ENCODE measurements around the gene CFAP299.
A peak's percentile ranks its signal among the peaks of the same experiment; 100 is the strongest.

CFAP299 gene

GRCh38 chr4:80492761-80493160 is 157.2 kb downstream of the CFAP299 start:
- Histone ChIP-seq H3K4me1 (ENCODE audit: control extremely low read depth in 1 of 4, control insufficient read depth in 4 of 4, insufficient read depth in 4 of 4, low read length in 3 of 4) (peaks cover 0 to 2% (median 0%) of the 10 kb centered on the region in 4 experiments), H3K9me3 (ENCODE audit: control extremely low read depth in 1 of 5, control insufficient read depth in 4 of 5, insufficient read depth in 2 of 5, low read depth in 1 of 5, low read length in 4 of 5) (peaks cover 0 to 22% (median 16%) of the 10 kb centered on the region in 5 experiments), H3K36me3 (ENCODE audit: control insufficient read depth in 4 of 4, insufficient read depth in 4 of 4, low read length in 3 of 4) (no peaks in the 10 kb centered on the region), H3K27me3 (replicated peaks in 2 of 5; ENCODE audit: control insufficient read depth in 4 of 5, insufficient read depth in 5 of 5, low read length in 4 of 5) (peaks cover 0 to 81% (median 27%) of the 10 kb centered on the region in 5 experiments), H3K27ac (ENCODE audit: insufficient read depth in 1 of 2, low read depth in 1 of 2, low read length in 2 of 2, poor library complexity in 1 of 2, severe bottlenecking in 2 of 2) (no peak overlapping the region), H3K4me3 (ENCODE audit: control insufficient read depth in 1 of 7, extremely low read depth in 1 of 7, insufficient read depth in 4 of 7, low read depth in 2 of 7, low read length in 6 of 7) (no peak overlapping the region)
- DNase-seq: no peak
- ChIA-PET POLR2A (no interaction called here), CTCF (no interaction called here)
- no CpG with 5 or more reads among the region's 1 CpG for WGBS (ENCODE audit: insufficient coverage)

- POLR2A ChIA-PET: no interaction called here
- no CpG with 5 or more reads among the region's 1 CpG for WGBS (ENCODE audit: insufficient coverage)
- H3K9me3 ChIP-seq (ENCODE audit: control extremely low read depth in 1 of 5, control insufficient read depth in 4 of 5, insufficient read depth in 2 of 5, low read depth in 1 of 5, low read length in 4 of 5): peaks cover 0 to 27% (median 18%) of the 10 kb centered on the region in 5 experiments
- H3K27ac ChIP-seq (ENCODE audit: insufficient read depth in 1 of 2, low read depth in 1 of 2, low read length in 2 of 2, poor library complexity in 1 of 2, severe bottlenecking in 2 of 2): no peak overlapping the region
- peaks cover 6 to 12% (median 9%) of the 10 kb centered on the region in 4 experiments for H3K4me1 ChIP-seq (ENCODE audit: control extremely low read depth in 1 of 4, control insufficient read depth in 4 of 4, insufficient read depth in 4 of 4, low read length in 3 of 4)
- CTCF ChIA-PET: no interaction called here
- no peaks in the 10 kb centered on the region for H3K36me3 ChIP-seq (ENCODE audit: control insufficient read depth in 4 of 4, insufficient read depth in 4 of 4, low read length in 3 of 4)
- no peak for DNase-seq
- H3K4me3 ChIP-seq (ENCODE audit: control insufficient read depth in 1 of 7, extremely low read depth in 1 of 7, insufficient read depth in 4 of 7, low read depth in 2 of 7, low read length in 6 of 7): no peak overlapping the region
- H3K27me3 ChIP-seq (replicated peaks in 2 of 5; ENCODE audit: control insufficient read depth in 4 of 5, insufficient read depth in 5 of 5, low read length in 4 of 5): peaks cover 0 to 72% (median 28%) of the 10 kb centered on the region in 5 experiments
Measured at GRCh38 chr4:80495865-80496264, 160.3 kb downstream of the CFAP299 start.

- peaks cover 7 to 13% (median 12%) of the 10 kb centered on the region in 4 experiments for H3K4me1 ChIP-seq (ENCODE audit: control extremely low read depth in 1 of 4, control insufficient read depth in 4 of 4, insufficient read depth in 4 of 4, low read length in 3 of 4)
- H3K4me3 ChIP-seq (ENCODE audit: control insufficient read depth in 1 of 7, extremely low read depth in 1 of 7, insufficient read depth in 4 of 7, low read depth in 2 of 7, low read length in 6 of 7): no peak overlapping the region
- H3K36me3 ChIP-seq (ENCODE audit: control insufficient read depth in 4 of 4, insufficient read depth in 4 of 4, low read length in 3 of 4): no peaks in the 10 kb centered on the region
- WGBS (ENCODE audit: insufficient coverage): no CpG with 5 or more reads among the region's 1 CpG
- peaks cover 0 to 75% (median 28%) of the 10 kb centered on the region in 5 experiments for H3K27me3 ChIP-seq (replicated peaks in 2 of 5; ENCODE audit: control insufficient read depth in 4 of 5, insufficient read depth in 5 of 5, low read length in 4 of 5)
- no peak overlapping the region for H3K27ac ChIP-seq (ENCODE audit: insufficient read depth in 1 of 2, low read depth in 1 of 2, low read length in 2 of 2, poor library complexity in 1 of 2, severe bottlenecking in 2 of 2)
- POLR2A ChIA-PET: no interaction called here
- CTCF ChIA-PET: interaction anchor here (1.6 kb wide), 1 partner anchor 1770 kb away, joined by 3 read pairs; no protein-coding TSS in a partner anchor
- H3K9me3 ChIP-seq (ENCODE audit: control extremely low read depth in 1 of 5, control insufficient read depth in 4 of 5, insufficient read depth in 2 of 5, low read depth in 1 of 5, low read length in 4 of 5): peaks cover 0 to 27% (median 18%) of the 10 kb centered on the region in 5 experiments
- no peak for DNase-seq
Measured at GRCh38 chr4:80498725-80499124, 163.2 kb downstream of the CFAP299 start.

- peaks cover 0 to 24% (median 14%) of the 10 kb centered on the region in 5 experiments for H3K9me3 ChIP-seq (ENCODE audit: control extremely low read depth in 1 of 5, control insufficient read depth in 4 of 5, insufficient read depth in 2 of 5, low read depth in 1 of 5, low read length in 4 of 5)
- WGBS (ENCODE audit: insufficient coverage): 0% methylated on average over 1 of the region's 4 CpGs
- CTCF ChIA-PET: interaction anchor here (1.0 to 1.1 kb wide), 2 partner anchors 16 to 63 kb away, joined by 3 read pairs; no protein-coding TSS in a partner anchor
- no peaks in the 10 kb centered on the region for H3K36me3 ChIP-seq (ENCODE audit: control insufficient read depth in 4 of 4, insufficient read depth in 4 of 4, low read length in 3 of 4)
- H3K27ac ChIP-seq (ENCODE audit: insufficient read depth in 1 of 2, low read depth in 1 of 2, low read length in 2 of 2, poor library complexity in 1 of 2, severe bottlenecking in 2 of 2): no peak overlapping the region
- peaks cover 7 to 13% (median 12%) of the 10 kb centered on the region in 4 experiments for H3K4me1 ChIP-seq (ENCODE audit: control extremely low read depth in 1 of 4, control insufficient read depth in 4 of 4, insufficient read depth in 4 of 4, low read length in 3 of 4)
- H3K4me3 ChIP-seq (ENCODE audit: control insufficient read depth in 1 of 7, extremely low read depth in 1 of 7, insufficient read depth in 4 of 7, low read depth in 2 of 7, low read length in 6 of 7): no peak overlapping the region
- DNase-seq: peak; percentile 82 to 97 (median 95)
- POLR2A ChIA-PET: no interaction called here
- H3K27me3 ChIP-seq (replicated peaks in 2 of 5; ENCODE audit: control insufficient read depth in 4 of 5, insufficient read depth in 5 of 5, low read length in 4 of 5): peaks cover 0 to 74% (median 29%) of the 10 kb centered on the region in 5 experiments
Measured at GRCh38 chr4:80500613-80501012, 165.1 kb downstream of the CFAP299 start.

- no peaks in the 10 kb centered on the region for H3K36me3 ChIP-seq (ENCODE audit: control insufficient read depth in 4 of 4, insufficient read depth in 4 of 4, low read length in 3 of 4)
- peak in 2 of 3 donors; percentile 10 to 21 for DNase-seq
- WGBS (ENCODE audit: insufficient coverage): no CpG with 5 or more reads among the region's 1 CpG
- no peak overlapping the region for H3K4me3 ChIP-seq (ENCODE audit: control insufficient read depth in 1 of 7, extremely low read depth in 1 of 7, insufficient read depth in 4 of 7, low read depth in 2 of 7, low read length in 6 of 7)
- H3K9me3 ChIP-seq (ENCODE audit: control extremely low read depth in 1 of 5, control insufficient read depth in 4 of 5, insufficient read depth in 2 of 5, low read depth in 1 of 5, low read length in 4 of 5): no peaks in the 10 kb centered on the region
- ChIA-PET CTCF (no interaction called here), POLR2A (no interaction called here)
- no peak overlapping the region for H3K27ac ChIP-seq (ENCODE audit: insufficient read depth in 1 of 2, low read depth in 1 of 2, low read length in 2 of 2, poor library complexity in 1 of 2, severe bottlenecking in 2 of 2)
- H3K4me1 ChIP-seq (ENCODE audit: control extremely low read depth in 1 of 4, control insufficient read depth in 4 of 4, insufficient read depth in 4 of 4, low read length in 3 of 4): peaks cover 0 to 7% (median 2%) of the 10 kb centered on the region in 4 experiments
- H3K27me3 ChIP-seq (replicated peaks in 2 of 5; ENCODE audit: control insufficient read depth in 4 of 5, insufficient read depth in 5 of 5, low read length in 4 of 5): peaks cover 0 to 89% (median 36%) of the 10 kb centered on the region in 5 experiments
Measured at GRCh38 chr4:80507077-80507476, 171.5 kb downstream of the CFAP299 start.

GRCh38 chr4:80507507-80507906 is 172.0 kb downstream of the CFAP299 start:
- peak; percentile 15 to 71 (median 64) for DNase-seq
- POLR2A ChIA-PET: no interaction called here
- CTCF ChIA-PET: no interaction called here

GRCh38 chr4:80515496-80515895 is 180.0 kb downstream of the CFAP299 start:
- CTCF ChIA-PET: no interaction called here
- no peak for DNase-seq
- Histone ChIP-seq H3K27me3 (replicated peaks in 2 of 5; ENCODE audit: control insufficient read depth in 4 of 5, insufficient read depth in 5 of 5, low read length in 4 of 5) (peaks cover 0 to 87% (median 18%) of the 10 kb centered on the region in 5 experiments), H3K36me3 (ENCODE audit: control insufficient read depth in 4 of 4, insufficient read depth in 4 of 4, low read length in 3 of 4) (no peaks in the 10 kb centered on the region), H3K4me3 (ENCODE audit: control insufficient read depth in 1 of 7, extremely low read depth in 1 of 7, insufficient read depth in 4 of 7, low read depth in 2 of 7, low read length in 6 of 7) (no peak overlapping the region), H3K9me3 (ENCODE audit: control extremely low read depth in 1 of 5, control insufficient read depth in 4 of 5, insufficient read depth in 2 of 5, low read depth in 1 of 5, low read length in 4 of 5) (peaks cover 0 to 2% (median 0%) of the 10 kb centered on the region in 5 experiments), H3K4me1 (ENCODE audit: control extremely low read depth in 1 of 4, control insufficient read depth in 4 of 4, insufficient read depth in 4 of 4, low read length in 3 of 4) (no peaks in the 10 kb centered on the region), H3K27ac (ENCODE audit: insufficient read depth in 1 of 2, low read depth in 1 of 2, low read length in 2 of 2, poor library complexity in 1 of 2, severe bottlenecking in 2 of 2) (no peak overlapping the region)
- POLR2A ChIA-PET: no interaction called here
- no CpG with 5 or more reads among the region's 1 CpG for WGBS (ENCODE audit: insufficient coverage)

More at GRCh38 chr4:80507507-80507906, 172.0 kb downstream of the CFAP299 start:
- Histone ChIP-seq H3K36me3 (ENCODE audit: control insufficient read depth in 4 of 4, insufficient read depth in 4 of 4, low read length in 3 of 4) (no peaks in the 10 kb centered on the region), H3K27me3 (replicated peaks in 2 of 5; ENCODE audit: control insufficient read depth in 4 of 5, insufficient read depth in 5 of 5, low read length in 4 of 5) (peaks cover 0 to 89% (median 35%) of the 10 kb centered on the region in 5 experiments), H3K4me1 (ENCODE audit: control extremely low read depth in 1 of 4, control insufficient read depth in 4 of 4, insufficient read depth in 4 of 4, low read length in 3 of 4) (peaks cover 0 to 7% (median 2%) of the 10 kb centered on the region in 4 experiments), H3K9me3 (ENCODE audit: control extremely low read depth in 1 of 5, control insufficient read depth in 4 of 5, insufficient read depth in 2 of 5, low read depth in 1 of 5, low read length in 4 of 5) (no peaks in the 10 kb centered on the region), H3K27ac (ENCODE audit: insufficient read depth in 1 of 2, low read depth in 1 of 2, low read length in 2 of 2, poor library complexity in 1 of 2, severe bottlenecking in 2 of 2) (no peak overlapping the region), H3K4me3 (ENCODE audit: control insufficient read depth in 1 of 7, extremely low read depth in 1 of 7, insufficient read depth in 4 of 7, low read depth in 2 of 7, low read length in 6 of 7) (no peak overlapping the region)
- WGBS (ENCODE audit: insufficient coverage): 0% methylated on average over 1 of the region's 1 CpG
